ENCODE measurements around the gene PCGF1.

DNA sequence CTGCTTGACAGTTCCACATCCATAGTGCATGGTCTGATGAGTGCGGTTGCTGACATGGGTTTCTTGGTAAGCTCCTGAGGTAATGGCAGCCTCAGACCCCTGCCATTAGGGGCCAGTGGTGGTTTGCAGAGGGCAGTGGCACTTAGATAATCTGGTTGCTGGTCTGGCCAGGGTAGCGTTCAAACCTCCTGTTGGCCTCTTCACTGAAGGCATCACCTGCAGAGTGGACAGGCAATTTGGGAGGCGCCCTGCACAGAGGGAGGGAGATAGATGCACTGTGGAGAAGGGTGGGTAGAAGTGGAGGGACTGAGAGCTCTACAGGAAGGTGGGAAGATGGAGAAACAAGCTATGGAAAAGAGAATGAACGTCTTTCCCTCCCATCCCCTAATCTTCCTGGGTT is 26.0 kb upstream of the PCGF1 start:
- no peak for TF ChIP-seq POLR2AphosphoS5 (IDR thresholded peaks at IDR 0.05; ENCODE audit: low read depth, low read length)
- TF ChIP-seq, protein P1, sequence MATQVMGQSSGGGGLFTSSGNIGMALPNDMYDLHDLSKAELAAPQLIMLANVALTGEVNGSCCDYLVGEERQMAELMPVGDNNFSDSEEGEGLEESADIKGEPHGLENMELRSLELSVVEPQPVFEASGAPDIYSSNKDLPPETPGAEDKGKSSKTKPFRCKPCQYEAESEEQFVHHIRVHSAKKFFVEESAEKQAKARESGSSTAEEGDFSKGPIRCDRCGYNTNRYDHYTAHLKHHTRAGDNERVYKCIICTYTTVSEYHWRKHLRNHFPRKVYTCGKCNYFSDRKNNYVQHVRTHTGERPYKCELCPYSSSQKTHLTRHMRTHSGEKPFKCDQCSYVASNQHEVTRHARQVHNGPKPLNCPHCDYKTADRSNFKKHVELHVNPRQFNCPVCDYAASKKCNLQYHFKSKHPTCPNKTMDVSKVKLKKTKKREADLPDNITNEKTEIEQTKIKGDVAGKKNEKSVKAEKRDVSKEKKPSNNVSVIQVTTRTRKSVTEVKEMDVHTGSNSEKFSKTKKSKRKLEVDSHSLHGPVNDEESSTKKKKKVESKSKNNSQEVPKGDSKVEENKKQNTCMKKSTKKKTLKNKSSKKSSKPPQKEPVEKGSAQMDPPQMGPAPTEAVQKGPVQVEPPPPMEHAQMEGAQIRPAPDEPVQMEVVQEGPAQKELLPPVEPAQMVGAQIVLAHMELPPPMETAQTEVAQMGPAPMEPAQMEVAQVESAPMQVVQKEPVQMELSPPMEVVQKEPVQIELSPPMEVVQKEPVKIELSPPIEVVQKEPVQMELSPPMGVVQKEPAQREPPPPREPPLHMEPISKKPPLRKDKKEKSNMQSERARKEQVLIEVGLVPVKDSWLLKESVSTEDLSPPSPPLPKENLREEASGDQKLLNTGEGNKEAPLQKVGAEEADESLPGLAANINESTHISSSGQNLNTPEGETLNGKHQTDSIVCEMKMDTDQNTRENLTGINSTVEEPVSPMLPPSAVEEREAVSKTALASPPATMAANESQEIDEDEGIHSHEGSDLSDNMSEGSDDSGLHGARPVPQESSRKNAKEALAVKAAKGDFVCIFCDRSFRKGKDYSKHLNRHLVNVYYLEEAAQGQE (IDR thresholded peaks at IDR 0.05; ENCODE audit: insufficient read depth in 1 of 2, low read depth in 2 of 2, low read length in 2 of 2), result no peak
- no peak for TF ChIP-seq TAF1 (IDR thresholded peaks at IDR 0.05; ENCODE audit: borderline replicate concordance, insufficient read depth, low read length)
- no peak for TF ChIP-seq SIN3A (IDR thresholded peaks at IDR 0.05; ENCODE audit: borderline replicate concordance, insufficient read depth, low read length)
- no peak for TF ChIP-seq FOXP2 (optimal IDR thresholded peaks at IDR 0.05; ENCODE audit: borderline replicate concordance, extremely low read depth, extremely low read length, insufficient read depth)
